ENCODE data around the gene ZFPL1.
A peak's percentile ranks its signal among the peaks of the same experiment; 100 is the strongest.

The ZFPL1 gene

DNA sequence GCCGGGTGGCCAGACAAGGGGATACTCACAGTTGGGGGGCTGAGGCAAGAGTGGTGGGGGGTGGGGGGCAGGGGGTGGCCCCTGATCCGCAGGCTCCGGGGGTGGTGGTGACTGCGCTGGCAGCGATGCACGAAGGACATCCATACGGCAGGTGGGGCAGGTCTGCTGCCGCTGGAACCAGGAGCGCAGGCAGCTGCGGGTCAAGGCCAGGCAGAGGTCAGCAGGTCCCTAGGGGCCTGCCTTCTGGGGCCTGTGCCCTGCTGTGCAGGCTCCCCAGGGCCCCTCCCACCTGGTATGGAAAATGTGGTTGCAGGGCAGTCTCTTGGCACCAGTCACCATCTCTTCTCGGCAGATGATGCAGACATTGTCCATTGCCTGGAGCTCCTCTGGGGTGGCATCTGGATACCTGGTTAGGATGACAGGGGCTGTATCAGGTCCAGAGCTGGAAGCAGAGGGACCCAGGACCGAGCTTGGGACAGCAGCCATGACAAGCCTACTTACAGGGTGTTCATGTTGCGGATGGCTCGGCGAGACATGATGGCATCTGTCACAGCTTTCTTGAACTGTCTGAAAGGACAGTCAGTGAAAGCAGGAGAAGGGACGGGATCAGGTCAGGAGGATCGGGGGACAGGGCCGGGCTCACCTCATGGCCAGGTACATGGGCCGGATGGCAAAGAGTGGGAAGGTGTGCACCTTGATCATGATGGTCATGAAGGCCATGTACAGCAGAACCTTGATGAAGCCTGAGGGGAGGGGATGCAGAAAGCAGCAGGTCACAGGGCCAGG lies 46.8 kb downstream of the ZFPL1 start:
- no peak for DNase-seq

DNA sequence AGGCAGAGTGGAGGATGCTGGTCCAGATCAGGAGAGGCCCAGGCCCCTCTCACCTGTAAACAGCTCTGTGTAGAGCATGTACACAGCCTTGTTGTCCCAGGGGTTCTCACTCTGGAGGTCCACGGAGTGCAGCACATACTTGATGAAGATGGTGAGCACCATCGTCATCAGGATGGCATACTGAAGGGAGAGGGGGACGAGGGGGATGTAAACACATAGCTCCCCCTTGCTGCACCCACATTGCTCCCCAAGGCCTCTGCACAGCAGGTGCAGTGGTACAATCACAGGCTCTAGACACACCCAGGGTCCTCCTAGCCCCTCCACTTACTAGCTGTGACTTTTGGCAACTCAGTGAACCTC lies 47.4 kb downstream of the ZFPL1 start:
- no peak for DNase-seq

DNA sequence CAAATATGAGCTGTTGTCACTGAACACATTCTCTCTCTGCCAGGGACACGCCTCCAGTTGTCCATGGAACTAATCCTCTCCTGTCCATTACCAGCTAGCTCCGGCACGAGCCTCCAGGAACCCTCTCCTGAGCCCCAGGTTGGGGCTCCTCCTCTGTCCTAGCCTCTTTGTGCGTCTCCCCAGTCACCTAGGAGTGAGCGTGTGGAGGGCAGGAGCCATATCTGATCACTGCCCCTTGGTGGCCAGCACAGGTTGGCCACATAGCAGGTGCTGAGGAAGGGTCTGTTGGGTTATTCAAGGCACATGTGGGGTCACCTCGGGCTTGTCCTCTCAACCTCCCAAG lies 47.8 kb downstream of the ZFPL1 start:
- no peak for DNase-seq

DNA sequence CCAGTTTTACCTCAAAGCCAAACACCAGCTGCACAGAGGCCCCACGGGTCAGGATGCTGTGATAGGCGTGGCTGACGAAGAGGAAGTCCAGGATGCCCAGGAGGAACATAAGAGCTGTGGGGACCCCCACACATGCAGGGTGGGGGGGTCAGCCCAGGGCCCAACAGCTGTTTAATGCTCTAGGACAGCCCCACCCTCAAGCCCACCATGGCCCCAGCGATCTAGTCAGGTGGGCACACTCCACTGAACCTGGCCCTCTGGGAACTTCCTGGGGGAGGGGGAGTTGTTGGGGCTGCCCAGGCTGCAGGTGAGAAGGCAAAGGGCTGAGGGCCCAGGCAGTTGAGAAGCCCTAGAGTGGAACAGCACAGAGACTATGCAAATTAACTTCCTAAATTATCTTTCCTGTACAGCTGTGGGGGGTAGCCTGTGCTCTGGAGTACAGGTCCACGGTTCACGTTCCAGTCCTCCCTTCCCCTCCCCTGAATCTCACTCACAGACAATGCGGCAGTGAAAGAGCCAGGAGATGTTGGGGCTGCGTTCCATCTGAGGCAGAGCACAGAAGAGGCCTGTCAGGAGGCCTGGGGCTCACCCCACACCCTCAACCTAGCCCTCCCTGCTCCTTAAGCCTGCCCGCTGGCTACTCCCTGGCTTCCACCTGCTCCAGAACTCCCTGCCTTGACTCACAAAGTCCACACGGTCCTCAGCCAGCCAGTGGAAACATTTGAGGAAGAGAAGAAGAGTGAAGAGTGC lies 48.4 kb downstream of the ZFPL1 start:
- no peak for DNase-seq

DNA sequence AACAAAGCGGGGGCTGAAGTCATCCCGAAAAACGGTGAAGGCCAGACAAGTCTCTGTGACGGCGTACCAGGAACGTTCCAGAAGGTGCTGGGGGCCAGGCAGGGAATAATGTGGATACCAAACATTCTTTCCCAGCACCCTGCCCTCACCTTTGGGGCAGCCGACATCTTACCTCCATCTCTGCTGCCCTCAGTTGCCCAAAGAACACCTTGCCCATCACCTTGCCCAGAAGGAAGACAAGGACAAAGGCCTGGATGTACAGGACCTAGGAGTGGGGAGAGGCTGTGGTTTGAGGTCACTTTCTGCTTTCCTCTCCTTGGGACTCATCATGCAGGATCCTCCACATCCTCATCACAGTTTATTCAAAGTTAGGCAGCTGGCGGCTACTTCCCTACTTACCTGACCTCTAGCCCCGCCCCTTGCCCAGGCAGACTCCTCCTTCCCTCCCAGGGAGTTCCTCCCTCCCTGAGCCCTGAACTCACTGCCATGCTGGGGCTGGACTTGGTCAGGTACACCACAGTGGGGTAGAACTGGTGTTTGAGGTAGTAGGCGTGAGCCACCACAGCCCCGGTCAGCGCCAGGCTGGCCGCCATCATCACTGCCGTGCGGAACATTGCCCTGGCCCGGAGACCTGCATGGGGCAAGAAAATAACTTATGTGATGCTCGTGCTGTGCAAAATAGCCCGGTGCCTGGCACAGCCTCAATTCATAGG lies 49.1 kb downstream of the ZFPL1 start:
- DNase-seq = no peak

DNA sequence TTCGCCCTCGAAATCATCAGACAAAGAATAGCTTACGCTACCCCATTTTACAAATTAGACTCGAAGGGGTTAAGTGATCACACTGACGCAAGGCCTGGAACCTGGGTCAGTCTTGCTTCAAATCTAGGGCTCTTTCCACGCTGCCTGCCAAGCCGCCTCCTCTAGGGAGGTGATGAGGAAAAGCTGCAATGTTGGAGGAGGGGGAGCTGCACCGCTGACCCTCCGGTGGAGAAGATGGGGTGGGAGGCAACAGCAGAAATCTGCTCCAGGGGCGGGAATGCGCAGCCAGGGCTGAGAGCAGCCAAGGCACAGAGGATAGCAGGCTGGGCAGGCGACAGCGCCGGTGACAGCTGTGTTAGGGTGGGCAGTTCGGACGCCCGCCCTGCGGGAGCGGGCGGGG lies 49.7 kb downstream of the ZFPL1 start:
- DNase-seq = no peak

DNA sequence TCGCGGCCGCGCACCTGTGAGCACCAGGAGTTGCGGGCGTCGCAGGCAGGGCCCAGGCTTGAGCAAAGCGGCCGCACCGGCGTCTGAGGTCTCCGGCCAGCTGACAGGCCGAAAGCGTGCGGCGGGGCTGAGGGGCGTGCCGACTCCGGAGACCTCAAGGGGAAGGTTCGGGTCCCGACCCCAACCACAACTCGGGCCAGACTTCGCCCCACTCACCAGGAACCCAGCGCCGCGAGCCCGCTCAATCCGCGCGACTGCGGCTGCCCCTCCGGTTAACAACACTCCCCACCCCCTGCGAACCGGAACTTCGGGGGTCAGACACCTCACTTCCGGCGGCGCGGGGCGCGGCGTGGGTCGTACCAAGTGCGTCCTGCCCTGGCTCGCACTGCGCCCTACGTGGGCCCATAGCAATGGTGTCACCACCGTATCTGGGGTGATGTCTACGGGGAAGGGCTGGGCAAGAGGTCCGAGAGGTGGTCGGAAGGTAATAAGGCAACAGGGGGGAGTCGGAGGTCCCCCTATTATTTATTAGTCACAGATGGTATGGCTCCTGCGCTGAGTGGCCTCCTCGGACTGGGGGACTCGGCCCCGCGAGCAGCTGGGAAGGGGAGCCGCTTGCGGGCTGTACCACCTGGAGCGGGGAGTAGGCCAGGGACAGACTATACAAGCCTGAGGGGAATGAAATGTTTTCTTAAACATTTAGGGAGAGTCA lies 50.4 kb downstream of the ZFPL1 start, which contains the start of gene SYVN1:
TSS of gene SYVN1 (minus strand) at position 280 of the 712 bp plus-strand sequence. CDS start 918 bp downstream, outside the sequence.
- DNase-seq = peak; percentile 58

DNA sequence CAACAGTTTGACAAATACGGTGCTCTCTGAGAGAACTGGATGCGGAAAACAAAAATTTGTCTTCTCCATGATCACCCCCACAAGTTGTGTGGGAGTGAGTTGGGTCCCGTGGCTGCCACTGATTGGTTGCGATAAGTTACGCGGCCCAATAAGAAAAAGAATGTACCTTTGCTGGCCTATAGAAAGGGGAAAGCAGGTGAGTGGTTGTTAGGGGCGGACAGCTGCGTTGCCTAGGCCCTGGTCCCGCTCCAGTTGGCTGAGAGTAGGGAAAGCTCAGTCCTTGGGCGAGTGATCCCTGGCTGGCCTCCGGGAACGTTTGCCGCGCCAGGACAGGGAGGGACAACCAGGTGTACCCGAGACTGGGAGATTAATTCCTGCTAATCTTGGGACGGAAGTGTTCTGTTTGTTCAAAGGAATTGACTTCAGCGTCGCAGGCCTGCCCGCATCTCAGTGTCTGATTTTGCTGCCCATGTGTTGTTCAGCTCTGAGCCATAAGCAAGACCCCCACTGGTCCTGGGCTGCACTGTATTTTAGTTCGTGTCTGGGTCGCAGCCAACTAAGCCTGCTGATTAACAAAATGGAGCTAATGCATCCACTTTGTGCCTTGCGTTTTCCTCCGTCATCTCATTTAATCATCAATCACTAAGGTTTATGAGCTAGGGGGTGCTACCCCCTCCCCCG lies 51.1 kb downstream of the ZFPL1 start:
- DNase-seq = peak; percentile 90

DNA sequence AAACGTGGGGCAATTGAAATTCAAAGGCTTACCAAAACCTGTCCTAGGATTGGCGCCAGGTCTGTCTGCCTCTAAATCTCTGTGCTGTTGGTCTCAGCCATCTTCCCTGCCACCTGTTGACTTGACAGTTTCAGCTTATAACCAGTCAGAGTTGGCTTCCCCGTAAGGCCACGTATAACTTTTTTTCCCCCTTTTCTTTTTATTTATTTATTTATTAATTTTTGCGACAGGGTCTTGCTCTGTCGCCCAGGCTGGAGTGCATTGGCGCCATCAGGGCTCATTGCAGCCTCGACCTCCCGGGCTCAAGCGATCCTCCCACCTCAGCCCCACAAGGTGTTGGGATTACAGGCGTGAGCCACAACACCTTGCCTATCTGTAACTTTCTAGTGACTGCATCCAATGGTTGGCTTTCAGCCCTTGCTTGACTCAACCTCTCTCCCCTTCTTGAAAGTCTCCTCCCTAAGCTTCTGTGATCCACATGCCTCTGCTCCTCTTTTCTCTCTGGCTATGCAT lies 51.7 kb downstream of the ZFPL1 start:
- no peak for DNase-seq

DNA sequence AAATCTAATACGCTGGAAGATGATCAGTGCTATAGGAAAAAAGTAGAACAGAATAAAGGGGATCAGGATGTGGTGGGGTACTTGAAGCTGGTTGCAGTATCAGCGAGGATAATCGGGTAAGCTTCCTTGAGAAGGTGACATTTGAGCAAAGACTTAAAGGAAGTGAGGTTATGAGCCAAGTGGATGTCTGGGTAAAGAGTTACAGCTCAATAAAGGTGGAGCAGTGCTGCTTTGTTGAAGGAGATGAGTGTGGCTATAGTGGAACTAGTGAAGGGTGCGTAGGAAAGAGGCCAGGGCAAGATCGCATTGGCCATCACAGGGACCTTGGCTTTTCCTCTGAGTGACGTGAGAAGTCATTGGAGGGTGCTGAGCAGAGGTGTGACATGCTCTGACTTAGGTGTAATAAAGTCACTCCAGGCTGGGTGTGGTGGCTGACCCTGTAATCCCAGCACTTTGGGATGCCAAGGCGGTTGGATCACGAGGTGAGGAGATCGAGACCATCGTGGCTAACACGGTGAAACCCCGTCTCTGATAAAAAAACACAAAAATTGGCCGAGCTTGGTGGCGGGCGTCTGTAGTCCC lies 52.6 kb downstream of the ZFPL1 start:
- no peak for DNase-seq
